Stimulated activated CD8-positive, alpha-beta memory T cell treated with anti-CD3 and anti-CD28 coated beads, Interleukin-4, amount 100 ng/mL, for 4 hours (primary cell): Measurements from ENCODE around the gene AP3B2.
"Not testable (repeated sequence)": the region's sequence is repeated elsewhere in the genome, so short reads cannot be mapped to it uniquely, and the experiment has no call there.

Experiments used
- DNase-seq, 2 donors: peaks; one replicate each; pipeline ENCODE4 v3.0.0-alpha.2; 2020; ENCODE audit warnings: low read depth in 2 of 2, low spot score in 1 of 2

Gene AP3B2, protein sequence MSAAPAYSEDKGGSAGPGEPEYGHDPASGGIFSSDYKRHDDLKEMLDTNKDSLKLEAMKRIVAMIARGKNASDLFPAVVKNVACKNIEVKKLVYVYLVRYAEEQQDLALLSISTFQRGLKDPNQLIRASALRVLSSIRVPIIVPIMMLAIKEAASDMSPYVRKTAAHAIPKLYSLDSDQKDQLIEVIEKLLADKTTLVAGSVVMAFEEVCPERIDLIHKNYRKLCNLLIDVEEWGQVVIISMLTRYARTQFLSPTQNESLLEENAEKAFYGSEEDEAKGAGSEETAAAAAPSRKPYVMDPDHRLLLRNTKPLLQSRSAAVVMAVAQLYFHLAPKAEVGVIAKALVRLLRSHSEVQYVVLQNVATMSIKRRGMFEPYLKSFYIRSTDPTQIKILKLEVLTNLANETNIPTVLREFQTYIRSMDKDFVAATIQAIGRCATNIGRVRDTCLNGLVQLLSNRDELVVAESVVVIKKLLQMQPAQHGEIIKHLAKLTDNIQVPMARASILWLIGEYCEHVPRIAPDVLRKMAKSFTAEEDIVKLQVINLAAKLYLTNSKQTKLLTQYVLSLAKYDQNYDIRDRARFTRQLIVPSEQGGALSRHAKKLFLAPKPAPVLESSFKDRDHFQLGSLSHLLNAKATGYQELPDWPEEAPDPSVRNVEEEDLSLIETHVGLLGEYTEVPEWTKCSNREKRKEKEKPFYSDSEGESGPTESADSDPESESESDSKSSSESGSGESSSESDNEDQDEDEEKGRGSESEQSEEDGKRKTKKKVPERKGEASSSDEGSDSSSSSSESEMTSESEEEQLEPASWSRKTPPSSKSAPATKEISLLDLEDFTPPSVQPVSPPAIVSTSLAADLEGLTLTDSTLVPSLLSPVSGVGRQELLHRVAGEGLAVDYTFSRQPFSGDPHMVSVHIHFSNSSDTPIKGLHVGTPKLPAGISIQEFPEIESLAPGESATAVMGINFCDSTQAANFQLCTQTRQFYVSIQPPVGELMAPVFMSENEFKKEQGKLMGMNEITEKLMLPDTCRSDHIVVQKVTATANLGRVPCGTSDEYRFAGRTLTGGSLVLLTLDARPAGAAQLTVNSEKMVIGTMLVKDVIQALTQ

DNA sequence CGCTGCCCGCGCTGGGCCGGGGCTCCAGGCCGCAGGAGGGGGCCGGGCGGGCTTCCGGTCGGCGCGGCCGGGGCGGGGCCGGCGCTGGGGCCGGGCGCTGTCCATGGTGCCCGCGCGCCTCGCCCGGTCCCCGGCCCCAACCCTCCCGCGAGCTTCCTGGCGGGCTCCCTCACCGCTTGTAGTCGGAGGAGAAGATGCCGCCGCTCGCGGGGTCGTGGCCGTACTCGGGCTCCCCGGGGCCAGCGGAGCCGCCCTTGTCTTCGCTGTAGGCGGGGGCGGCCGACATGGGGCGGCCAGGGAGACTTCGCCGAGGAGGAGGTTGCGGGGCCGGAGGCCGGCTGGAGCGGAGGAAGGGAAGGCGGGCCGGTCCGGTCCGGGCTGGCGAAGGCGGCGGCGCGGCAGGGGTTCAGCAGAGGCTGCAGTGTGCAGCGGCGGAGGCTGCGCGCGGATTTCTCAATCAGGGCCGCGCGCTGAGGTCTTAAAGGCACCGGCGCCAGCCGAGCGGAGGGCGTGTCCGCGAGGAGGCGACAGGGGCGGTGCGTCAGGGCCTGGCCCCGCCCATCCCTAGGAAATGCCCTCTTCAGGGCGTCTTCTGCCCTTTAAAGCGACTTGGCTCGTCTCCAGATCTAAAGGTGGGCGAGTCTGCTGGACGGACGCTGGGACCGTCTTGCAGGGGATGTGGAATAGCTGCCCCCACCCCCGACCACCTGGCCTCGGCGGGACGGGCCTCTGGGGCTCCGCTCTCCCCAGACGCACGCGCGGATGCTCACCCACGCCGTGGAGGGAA lies at the start of gene AP3B2:
AP3B2 (minus strand) TSS at position 455 of the 787 bp plus-strand sequence; CDS start at position 286, 169 bp downstream.
- peak; percentile 14 to 25 for DNase-seq

DNA sequence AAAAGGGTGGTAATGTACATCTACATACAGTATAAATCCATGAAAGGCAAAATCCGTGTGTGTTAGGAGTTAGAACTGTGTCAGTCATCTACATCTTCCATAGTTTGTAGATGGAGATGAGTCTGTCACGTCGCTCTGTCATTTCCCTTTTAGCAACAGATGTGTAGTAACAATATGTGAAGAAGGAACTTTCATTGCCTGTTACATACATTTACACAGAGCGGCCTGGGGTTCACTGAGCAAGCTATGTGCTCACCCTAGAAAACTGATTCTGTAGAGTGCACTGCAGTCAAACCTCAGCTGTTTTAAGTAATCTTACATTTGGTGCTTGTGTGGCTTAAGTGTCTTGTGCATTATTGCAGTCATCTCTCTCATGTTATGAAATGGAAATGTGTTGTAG lies 41.6 kb upstream of the AP3B2 start:
- DNase-seq = no peak

GRCh38 chr15:82750831-82751180 lies 41.1 kb upstream of the AP3B2 start:
- no peak for DNase-seq

DNA sequence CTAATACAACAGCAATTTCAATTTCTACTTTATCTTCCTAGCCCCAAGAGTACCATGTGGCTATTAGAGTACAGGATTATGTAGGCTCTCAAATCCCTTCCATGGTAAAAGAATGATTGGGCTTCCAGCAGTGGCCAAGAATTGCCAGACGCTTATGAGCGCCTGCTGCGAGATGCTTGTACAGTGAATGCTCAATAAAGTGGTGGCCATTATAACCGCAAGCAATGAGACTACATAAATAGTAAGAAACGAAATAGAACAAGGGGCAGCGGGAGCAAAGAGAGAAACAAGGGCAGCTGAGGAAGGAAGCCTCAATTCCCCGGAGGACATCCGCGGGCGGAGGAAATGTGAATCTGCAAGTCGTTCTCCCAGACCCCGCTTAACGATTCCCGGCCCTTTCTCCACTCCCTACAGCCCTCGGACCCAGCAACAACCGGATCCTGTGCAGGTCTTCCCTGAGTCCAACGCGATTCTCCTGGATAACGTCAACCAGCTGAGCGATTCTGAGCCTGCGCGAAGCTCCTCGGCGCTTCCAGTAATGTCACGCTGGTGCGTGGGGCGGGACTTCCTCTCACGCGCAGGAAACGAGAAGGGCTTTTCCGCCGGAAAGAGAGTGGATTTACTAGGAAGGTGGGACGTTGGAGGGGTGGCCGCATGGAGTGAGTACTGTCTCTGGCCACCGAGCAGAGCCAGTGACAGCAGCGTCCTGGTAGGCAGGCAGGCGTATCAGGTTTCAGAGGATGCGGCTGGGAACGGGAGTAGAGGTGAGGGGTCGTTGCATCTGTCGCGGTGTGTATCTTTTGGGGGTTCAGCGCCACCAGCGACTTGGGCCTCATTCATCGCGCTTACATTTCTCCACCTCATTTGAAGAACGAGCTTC lies 40.5 kb upstream of the AP3B2 start:
- DNase-seq = peak; percentile 70 to 71

DNA sequence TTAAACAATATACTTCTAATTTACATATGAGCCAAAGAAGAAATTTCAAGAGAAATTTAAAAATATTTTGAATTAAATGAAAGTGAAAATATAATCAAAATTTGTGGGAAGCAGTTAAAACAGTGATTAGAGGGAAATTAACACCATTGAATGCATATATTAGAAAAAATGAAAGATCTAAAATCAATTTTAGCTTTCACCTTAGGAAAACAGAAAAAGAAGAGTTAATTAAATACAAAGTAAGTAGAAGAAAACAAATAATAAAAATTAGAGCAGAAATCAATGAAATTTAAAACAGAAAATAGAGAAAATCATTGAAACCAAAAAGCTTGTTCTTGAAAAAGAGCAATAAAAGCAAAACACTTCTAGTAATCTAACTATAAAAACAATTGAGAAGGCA lies 38.6 kb upstream of the AP3B2 start:
- DNase-seq = no peak

- no peak for DNase-seq
These were observed 34.1 kb upstream of the AP3B2 start for GRCh38 chr15:82743810-82744209.

GRCh38 chr15:82742134-82742533 lies 32.5 kb upstream of the AP3B2 start:
- DNase-seq = no peak

GRCh38 chr15:82739086-82739485 lies 29.4 kb upstream of the AP3B2 start:
- no peak for DNase-seq

DNA sequence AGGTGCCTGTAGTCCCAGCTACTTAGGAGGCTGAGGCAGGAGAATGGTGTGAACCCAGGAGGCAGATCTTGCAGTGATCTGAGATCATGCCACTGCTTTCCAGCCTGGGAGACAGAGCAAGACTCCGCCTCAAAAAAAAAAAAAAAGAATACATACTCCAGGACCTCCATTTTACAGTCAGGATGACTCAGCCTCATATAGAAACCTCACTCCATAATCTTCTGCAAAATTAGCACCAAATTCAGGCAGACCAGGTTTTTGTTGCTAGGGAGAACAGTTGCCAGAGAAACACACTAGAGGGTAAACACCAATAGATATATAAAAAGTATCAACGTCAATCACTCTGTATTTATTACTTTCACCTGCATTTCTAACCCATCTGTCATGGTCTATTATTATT lies 28.3 kb upstream of the AP3B2 start:
- no peak for DNase-seq

DNA sequence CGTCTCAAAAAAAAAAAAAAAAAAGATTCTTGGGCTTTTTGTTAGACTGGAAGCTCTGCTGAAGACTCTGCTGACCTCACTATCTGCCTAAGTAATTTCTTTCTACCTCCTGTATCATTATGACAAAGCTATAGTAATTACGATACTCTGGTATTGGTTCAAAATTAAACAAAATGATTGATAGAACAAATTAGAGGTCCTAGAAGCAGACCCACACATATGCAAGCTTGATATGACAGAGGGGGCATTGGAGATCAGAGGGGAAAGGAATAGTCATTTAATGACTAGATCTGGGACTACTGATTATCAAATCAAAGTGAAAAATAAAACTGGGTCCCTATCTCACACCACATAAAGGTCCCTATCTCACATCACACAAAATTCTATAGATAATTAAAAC lies 21.9 kb upstream of the AP3B2 start:
- no peak for DNase-seq

GRCh38 chr15:82730022-82730530 lies 20.4 kb upstream of the AP3B2 start:
- no peak for DNase-seq

GRCh38 chr15:82726816-82727215 lies 17.1 kb upstream of the AP3B2 start:
- no peak for DNase-seq

DNA sequence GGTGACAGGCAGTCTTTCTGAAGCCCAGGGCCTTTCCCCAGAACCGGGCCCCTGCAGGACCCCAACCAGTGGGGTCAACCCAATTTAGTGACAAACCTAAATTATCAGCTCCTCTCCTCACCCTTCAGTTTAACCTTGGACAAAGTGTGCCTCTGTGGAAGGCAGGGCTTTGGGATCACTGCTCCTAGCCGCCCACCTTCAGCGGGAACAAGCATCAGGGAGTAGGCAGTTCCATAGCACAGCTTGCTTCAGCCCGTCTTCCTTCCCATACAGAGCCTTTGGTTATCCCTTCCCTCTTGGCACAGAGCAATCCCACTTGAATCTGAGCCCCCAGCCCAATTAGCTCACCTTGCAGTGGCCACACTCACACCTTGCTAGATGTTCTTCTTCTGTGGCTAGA lies 5.3 kb upstream of the AP3B2 start:
- no peak for DNase-seq

GRCh38 chr15:82714016-82714415 lies 4.3 kb upstream of the AP3B2 start:
- DNase-seq = no peak

DNA sequence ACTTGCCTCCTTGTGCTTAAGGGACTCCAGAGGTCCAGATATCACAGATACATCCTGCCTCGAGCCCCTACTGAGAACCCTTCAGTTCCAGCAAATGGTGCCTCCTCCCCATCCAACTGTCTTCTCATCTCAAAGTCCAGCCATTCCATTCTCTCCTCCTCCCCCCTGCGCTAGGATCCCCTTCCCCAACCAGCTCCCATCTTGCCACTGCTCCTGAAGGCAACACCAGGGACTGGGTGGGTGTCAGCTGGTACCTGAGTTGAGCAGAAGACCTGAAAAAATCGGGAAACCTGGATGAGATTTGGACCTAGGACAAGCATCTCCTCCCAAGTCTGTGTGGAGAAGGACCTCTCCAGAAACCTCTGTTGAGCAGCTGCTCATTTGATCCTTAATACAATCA lies 2.4 kb upstream of the AP3B2 start:
- DNase-seq = no peak

DNA sequence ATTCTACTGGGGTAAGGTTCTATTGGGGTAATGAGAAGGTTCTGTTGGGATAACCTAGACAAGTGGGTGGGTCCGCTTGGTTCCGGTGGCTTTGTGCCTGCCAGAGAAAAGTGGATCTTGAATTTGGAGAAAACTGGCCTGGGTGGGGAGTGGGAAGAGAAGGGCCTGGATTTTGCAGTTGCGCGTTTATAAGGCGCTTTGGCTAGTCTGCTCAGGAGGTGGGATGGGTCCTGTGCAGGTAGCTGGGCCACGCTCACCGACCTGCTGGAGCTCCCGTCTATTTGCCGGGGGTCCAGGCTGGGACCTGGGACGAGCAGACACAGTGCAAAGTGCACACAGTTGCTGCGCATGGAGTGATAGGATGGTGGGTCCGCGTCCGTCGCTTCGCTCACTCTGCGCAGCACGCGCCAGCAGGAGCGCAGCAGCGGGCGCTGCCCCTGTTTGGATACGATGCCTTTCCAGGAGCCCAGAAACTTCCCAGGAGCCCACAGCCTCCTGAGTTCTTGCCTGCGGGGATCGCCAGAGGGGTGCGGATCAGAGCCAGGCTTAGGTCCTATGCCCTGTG lies 1.3 kb upstream of the AP3B2 start:
- DNase-seq = no peak

DNA sequence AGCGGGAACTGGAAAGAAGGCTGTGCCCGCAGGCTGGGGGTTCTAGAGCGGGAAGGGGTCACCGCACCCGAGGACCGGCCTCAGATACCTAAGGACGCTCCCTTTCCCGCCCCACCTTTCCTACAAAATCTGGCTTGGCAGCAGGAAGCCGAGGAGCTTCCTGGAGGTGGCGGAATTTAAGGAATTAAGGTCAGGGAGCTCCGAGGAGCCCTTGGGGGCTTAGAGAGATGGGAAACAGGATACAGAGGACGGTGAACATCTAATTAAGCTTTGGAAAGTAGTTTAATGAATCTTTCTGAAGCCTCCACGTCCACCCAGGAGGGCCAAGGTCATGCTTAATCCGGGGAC lies 507 bp upstream of the AP3B2 start:
- DNase-seq = no peak

DNA sequence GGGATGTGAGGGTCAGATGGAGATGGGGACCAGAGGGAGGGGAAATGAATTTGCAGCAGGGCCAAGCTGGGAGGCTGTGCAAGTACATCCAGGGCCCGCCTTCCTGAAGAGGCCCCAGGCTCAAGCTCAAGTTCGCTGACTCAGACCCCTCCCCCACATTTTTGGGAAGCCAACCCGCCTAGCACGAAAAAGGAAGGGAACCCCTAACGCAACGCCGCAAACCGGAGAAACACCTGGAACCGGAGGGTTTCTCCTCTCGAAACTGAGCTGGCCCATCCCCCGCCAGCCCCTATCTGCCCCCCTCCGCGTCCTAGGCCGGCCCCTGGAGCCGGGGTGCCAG lies 624 bp downstream of the AP3B2 start:
- no peak for DNase-seq

GRCh38 chr15:82705856-82706255 lies 3.8 kb downstream of the AP3B2 start:
- not testable (repeated sequence) for DNase-seq

- DNase-seq = no peak
These were observed 9.9 kb downstream of the AP3B2 start for GRCh38 chr15:82699726-82700125.
